ENCODE measurements around the gene TBX1. TPM values are rescaled to one million over a fixed set of nuclear protein-coding genes. Genes with fewer than 3 reads are reported as not detected.

TBX1 gene
- polyA plus RNA-seq, 1 experiment: not detected

DNA sequence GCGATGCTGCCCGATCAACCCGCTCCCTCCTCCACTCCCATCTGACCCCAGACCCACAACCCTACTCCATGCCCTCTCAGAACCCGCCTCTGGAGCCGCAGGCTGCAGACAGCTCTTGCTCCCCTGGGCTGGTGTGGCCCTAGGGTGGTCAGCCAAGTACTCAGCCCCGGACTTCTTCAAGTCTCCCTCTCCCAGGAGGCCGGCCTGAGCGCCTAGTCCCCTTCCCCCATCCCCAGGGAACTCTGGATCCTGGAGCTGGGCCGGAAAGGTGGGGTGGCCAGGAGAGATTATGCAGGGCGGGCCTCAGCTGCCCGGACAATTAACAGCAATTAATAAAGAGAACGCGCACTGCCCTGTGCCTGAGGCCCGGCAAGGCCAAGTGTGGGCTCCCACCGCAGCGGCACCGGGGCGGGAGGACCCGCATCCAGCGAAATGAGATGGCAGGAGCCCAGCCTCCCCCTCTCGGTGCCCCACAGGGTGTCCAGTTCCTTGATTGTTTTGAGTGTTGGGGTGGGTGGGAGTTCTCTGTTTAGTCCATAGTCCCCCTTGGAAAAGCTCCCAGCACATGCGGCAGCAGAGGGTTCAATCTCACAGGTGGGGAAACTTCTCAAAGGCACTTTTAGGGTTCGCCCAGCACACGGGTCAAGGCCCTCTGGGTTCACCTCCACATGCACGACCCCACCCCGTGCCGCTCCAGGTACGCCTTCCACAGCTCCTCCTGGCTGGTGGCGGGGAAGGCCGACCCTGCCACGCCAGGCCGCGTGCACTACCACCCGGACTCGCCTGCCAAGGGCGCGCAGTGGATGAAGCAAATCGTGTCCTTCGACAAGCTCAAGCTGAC, 3.1 kb downstream of the TBX1 start:
- H3K4me3 ChIP-seq (ENCODE audit: low read depth, low read length): no peak overlapping the region
- H3K27me3 ChIP-seq (ENCODE audit: control insufficient read depth, insufficient read depth, low read length): peaks cover 18% of the 10 kb centered on the region
- no peaks in the 10 kb centered on the region for H3K36me3 ChIP-seq (ENCODE audit: control insufficient read depth, insufficient read depth, low read length)
- TF ChIP-seq, protein P1, sequence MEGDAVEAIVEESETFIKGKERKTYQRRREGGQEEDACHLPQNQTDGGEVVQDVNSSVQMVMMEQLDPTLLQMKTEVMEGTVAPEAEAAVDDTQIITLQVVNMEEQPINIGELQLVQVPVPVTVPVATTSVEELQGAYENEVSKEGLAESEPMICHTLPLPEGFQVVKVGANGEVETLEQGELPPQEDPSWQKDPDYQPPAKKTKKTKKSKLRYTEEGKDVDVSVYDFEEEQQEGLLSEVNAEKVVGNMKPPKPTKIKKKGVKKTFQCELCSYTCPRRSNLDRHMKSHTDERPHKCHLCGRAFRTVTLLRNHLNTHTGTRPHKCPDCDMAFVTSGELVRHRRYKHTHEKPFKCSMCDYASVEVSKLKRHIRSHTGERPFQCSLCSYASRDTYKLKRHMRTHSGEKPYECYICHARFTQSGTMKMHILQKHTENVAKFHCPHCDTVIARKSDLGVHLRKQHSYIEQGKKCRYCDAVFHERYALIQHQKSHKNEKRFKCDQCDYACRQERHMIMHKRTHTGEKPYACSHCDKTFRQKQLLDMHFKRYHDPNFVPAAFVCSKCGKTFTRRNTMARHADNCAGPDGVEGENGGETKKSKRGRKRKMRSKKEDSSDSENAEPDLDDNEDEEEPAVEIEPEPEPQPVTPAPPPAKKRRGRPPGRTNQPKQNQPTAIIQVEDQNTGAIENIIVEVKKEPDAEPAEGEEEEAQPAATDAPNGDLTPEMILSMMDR (IDR thresholded peaks at IDR 0.05; ENCODE audit: insufficient read depth, low read depth, low read length): no peak
- ChIA-PET POLR2A (no interaction called here), CTCF (interaction anchor here (0.7 to 1.4 kb wide), 4 partner anchors 33 to 150 kb away, joined by 3 to 4 read pairs (median 4); no protein-coding TSS in a partner anchor)
- no peak for DNase-seq (ENCODE audit: low read depth)

DNA sequence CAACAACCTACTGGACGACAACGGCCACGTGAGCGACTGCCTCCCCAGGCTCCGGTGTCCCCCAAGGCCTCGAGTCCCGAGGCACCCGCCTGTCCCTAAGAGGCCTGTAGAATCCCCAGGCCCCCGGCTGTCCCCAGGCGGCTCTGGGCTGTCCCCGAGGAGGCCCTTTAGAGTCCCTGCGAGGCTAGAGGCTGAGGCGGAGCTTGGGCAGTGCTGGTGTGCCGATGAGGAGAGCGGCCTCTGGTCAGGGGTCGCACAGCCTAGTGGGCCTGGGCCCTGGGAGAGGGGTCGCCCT, 3.7 kb downstream of the TBX1 start:
- ChIA-PET CTCF (interaction anchor here (0.7 to 1.4 kb wide), 2 partner anchors 34 to 44 kb away, joined by 3 to 4 read pairs; no protein-coding TSS in a partner anchor), POLR2A (no interaction called here)
- peaks cover 14% of the 10 kb centered on the region for H3K27me3 ChIP-seq (ENCODE audit: control insufficient read depth, insufficient read depth, low read length)
- DNase-seq (ENCODE audit: low read depth): no peak
- H3K4me3 ChIP-seq (ENCODE audit: low read depth, low read length): no peak overlapping the region
- no peaks in the 10 kb centered on the region for H3K36me3 ChIP-seq (ENCODE audit: control insufficient read depth, insufficient read depth, low read length)
- TF ChIP-seq, protein P1 (IDR thresholded peaks at IDR 0.05; ENCODE audit: insufficient read depth, low read depth, low read length): no peak

DNA sequence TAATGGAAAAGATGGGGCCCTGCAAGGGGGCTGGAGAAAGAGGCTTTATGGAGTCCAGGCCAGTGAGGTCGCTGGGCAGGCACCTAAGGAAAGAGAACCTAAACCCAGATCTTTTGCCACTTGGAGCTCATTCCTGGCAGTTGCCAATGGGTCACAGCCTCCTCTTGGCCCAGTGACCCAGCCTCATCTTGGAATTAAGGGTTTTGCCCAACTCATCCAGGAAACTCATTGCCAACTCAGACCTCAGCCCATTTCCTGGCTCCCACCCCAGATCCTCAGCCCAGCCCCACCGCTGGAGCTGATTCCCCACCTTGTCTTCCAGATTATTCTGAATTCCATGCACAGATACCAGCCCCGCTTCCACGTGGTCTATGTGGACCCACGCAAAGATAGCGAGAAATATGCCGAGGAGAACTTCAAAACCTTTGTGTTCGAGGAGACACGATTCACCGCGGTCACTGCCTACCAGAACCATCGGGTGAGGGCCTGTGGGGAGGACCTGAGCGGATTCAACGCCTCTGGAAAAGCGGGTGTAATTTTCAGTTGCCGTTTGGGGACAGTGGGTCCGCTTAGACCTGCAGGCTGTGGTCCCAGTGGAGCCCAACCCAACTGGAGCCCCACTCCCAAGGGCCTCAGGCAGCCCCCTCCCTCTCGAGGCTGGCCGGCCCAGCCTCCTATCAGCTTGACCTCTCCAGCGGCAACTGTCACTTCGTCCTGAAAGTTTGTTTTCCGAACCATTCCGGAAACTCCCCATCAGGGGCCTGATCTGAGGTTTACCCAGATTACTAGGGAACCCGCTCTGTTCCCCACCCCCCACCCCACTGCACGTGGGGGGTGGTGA, 4.3 kb downstream of the TBX1 start:
- ChIA-PET POLR2A (no interaction called here), CTCF (interaction anchor here (0.7 to 1.4 kb wide), 2 partner anchors 35 to 45 kb away, joined by 3 to 4 read pairs; no protein-coding TSS in a partner anchor)

DNA sequence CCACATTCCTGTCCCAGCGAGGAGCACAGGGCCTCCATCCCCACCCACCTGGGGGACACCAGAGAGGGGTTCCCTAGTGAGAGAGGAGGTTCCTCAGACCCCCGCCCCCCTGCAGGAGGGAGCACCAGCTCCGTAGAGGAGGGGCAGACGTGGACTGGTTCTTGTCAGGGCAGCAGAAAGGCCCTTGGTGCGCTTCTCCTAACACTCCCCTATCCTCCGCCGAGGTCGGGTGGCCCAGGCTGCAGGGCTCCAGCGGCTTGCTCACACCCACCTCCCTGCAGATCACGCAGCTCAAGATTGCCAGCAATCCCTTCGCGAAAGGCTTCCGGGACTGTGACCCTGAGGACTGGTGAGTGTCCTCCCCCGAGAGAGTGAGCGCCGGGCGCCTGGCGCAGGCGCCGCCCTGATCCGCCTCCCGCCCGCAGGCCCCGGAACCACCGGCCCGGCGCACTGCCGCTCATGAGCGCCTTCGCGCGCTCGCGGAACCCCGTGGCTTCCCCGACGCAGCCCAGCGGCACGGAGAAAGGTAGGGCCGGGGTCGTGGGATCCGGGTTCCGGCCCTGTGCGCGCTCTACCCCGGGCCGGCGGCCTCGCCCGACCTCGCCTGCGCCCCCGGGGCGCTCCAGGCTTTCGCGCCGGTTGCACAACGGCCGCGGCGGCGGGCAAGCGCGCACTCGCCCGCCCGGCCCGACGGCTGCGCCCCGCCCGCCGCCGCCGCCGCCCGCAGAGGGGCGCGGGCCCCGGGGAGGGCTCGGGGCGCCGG, 5.1 kb downstream of the TBX1 start:
- TF ChIP-seq, protein P1 (IDR thresholded peaks at IDR 0.05; ENCODE audit: insufficient read depth, low read depth, low read length): no peak
- POLR2A ChIA-PET: no interaction called here

More for the DNA sequence above, 4.3 kb downstream of the TBX1 start:
- Histone ChIP-seq H3K4me3 (ENCODE audit: low read depth, low read length) (no peak overlapping the region), H3K27me3 (ENCODE audit: control insufficient read depth, insufficient read depth, low read length) (peaks cover 13% of the 10 kb centered on the region), H3K36me3 (ENCODE audit: control insufficient read depth, insufficient read depth, low read length) (no peaks in the 10 kb centered on the region)
- no peak for DNase-seq (ENCODE audit: low read depth)
- TF ChIP-seq, protein P1 (IDR thresholded peaks at IDR 0.05; ENCODE audit: insufficient read depth, low read depth, low read length): no peak

More for the DNA sequence above, 5.1 kb downstream of the TBX1 start:
- H3K27me3 ChIP-seq (ENCODE audit: control insufficient read depth, insufficient read depth, low read length): peaks cover 14% of the 10 kb centered on the region
- CTCF ChIA-PET: interaction anchor here (0.8 to 1.0 kb wide), 2 partner anchors 9 to 35 kb away, joined by 3 read pairs; no protein-coding TSS in a partner anchor
- peak overlapping the region; percentile 11; the same call in 1 of the 2 replicates for H3K4me3 ChIP-seq (ENCODE audit: low read depth, low read length)
- no peaks in the 10 kb centered on the region for H3K36me3 ChIP-seq (ENCODE audit: control insufficient read depth, insufficient read depth, low read length)
- DNase-seq (ENCODE audit: low read depth): no peak

All from BJ (cell line).